Measurements from ENCODE around the gene SBF2.

Gene SBF2

GRCh38 chr11:10058356-10058755, 235.7 kb downstream of the SBF2 start:
- TF ChIP-seq CTCF (conservative IDR thresholded peaks at IDR 0.05) = no peak
- H3K27ac ChIP-seq = no peak overlapping the region

- H3K27ac ChIP-seq = no peak overlapping the region; the same call in 1 of the 2 replicates
- no peak for TF ChIP-seq CTCF (conservative IDR thresholded peaks at IDR 0.05)
Observed at GRCh38 chr11:10051868-10052586, 242.0 kb downstream of the SBF2 start.

DNA sequence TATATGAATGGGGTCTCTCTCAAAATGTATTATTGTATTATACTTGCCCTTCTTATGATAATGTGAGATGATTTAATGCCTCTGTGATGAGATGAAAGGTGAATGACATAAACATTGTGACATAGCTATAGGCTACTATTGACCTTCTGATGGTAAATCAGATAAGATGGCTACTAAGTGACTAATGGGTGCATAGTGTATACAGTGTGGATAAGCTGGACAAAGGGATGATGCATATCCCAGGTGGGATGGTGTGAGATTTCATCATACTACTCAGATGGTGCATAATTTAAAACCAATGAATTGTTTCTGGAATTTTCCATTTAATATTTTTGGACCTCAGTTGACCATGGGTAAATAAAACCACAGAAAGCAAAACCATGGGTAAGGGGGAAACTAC, 243.5 kb downstream of the SBF2 start:
- no peak overlapping the region for H3K27ac ChIP-seq
- no peak for TF ChIP-seq CTCF (conservative IDR thresholded peaks at IDR 0.05)

GRCh38 chr11:10049756-10050155, 244.3 kb downstream of the SBF2 start:
- TF ChIP-seq CTCF (conservative IDR thresholded peaks at IDR 0.05) = no peak
- no peak overlapping the region for H3K27ac ChIP-seq

DNA sequence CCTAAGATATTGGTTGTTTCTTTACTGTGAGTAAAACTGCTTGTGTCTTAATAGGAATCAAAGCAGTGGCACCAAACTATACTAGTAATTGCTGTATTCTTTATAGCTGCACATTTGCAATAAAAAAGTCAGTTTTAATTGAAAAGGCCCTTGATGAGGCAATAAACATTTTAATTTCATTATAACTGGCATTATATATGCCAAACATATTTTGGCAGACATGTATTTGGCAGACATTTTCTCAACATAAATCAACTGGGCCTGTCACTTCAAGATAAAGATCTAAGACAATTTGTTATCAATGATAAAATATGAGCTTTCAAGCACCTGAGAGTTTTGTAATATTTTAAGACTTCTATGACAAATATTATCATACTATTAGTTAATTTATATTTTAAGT, 245.7 kb downstream of the SBF2 start:
- peak overlapping the region; percentile 29 for H3K27ac ChIP-seq
- TF ChIP-seq CTCF (conservative IDR thresholded peaks at IDR 0.05) = no peak

DNA sequence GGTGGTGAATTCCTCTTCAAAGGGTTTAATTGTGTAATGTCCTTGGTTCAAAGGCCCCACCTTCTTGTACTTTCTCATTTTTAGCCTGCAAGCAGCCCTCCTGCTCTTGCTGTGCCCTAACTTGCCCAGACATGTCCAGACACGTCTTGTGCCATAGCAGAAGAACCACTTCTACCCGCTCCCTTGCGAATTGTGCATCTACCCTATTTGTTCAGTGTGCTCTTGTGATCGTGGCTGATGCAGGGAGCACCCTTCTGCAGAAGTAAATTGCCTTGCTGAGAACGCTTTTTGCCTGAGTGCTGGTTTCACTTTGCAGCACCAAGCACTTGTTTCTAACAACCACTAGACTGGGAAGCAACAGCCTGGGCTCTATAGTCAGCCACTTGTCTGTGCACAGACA, 249.4 kb downstream of the SBF2 start:
- no peak for TF ChIP-seq CTCF (conservative IDR thresholded peaks at IDR 0.05)
- H3K27ac ChIP-seq = no peak overlapping the region

- no peak overlapping the region for H3K27ac ChIP-seq
- TF ChIP-seq CTCF (conservative IDR thresholded peaks at IDR 0.05) = no peak
Observed at GRCh38 chr11:10042699-10043098, 251.3 kb downstream of the SBF2 start.
